ENCODE results near the gene ANK2.

DNA sequence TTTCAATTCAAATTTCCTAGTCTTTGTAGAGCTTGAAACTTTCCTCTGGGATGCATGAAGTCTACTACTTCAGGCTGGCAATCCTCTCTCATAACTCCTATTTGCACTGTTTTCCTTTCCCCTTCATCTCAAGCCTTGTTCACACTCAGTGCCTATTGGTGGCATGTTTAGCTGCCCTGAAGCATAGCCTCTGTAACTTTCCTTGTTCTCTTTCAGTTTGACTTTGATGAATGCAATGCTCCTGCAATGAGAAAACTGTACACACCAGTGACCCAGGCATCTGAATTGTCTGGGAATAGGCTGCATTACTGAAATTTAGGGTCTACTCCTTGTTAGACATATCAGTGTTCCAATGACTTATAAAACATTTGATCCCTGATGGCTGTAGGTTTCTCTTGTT lies 81.7 kb downstream of the ANK2 start:
- TF ChIP-seq, protein P1, sequence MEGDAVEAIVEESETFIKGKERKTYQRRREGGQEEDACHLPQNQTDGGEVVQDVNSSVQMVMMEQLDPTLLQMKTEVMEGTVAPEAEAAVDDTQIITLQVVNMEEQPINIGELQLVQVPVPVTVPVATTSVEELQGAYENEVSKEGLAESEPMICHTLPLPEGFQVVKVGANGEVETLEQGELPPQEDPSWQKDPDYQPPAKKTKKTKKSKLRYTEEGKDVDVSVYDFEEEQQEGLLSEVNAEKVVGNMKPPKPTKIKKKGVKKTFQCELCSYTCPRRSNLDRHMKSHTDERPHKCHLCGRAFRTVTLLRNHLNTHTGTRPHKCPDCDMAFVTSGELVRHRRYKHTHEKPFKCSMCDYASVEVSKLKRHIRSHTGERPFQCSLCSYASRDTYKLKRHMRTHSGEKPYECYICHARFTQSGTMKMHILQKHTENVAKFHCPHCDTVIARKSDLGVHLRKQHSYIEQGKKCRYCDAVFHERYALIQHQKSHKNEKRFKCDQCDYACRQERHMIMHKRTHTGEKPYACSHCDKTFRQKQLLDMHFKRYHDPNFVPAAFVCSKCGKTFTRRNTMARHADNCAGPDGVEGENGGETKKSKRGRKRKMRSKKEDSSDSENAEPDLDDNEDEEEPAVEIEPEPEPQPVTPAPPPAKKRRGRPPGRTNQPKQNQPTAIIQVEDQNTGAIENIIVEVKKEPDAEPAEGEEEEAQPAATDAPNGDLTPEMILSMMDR (IDR thresholded peaks at IDR 0.05; ENCODE audit: low read depth, low read length, missing input control): no peak
- TF ChIP-seq, protein P2, sequence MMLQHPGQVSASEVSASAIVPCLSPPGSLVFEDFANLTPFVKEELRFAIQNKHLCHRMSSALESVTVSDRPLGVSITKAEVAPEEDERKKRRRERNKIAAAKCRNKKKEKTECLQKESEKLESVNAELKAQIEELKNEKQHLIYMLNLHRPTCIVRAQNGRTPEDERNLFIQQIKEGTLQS (IDR thresholded peaks at IDR 0.05): no peak
- TF ChIP-seq SP1 (IDR thresholded peaks at IDR 0.05) (no peak), FOXA2 (IDR thresholded peaks at IDR 0.05) (no peak), EGR1 (IDR thresholded peaks at IDR 0.05; ENCODE audit: low read depth in 2 of 2) (no peak), GABPA (IDR thresholded peaks at IDR 0.05 in 1 of 2, conservative IDR thresholded peaks at IDR 0.05 in 1 of 2) (no peak), TAF1 (conservative IDR thresholded peaks at IDR 0.05) (no peak), YY1 (IDR thresholded peaks at IDR 0.05) (no peak), MAX (IDR thresholded peaks at IDR 0.05) (no peak), JUND (IDR thresholded peaks at IDR 0.05) (no peak), RAD21 (IDR thresholded peaks at IDR 0.05) (no peak), RXRA (IDR thresholded peaks at IDR 0.05) (no peak), NR2F2 (IDR thresholded peaks at IDR 0.05) (no peak)

Data from liver (tissue), 3 donors.